Stomach smooth muscle (tissue), 2 donors: ENCODE data around the gene ZNF33A.
"Not testable (repeated sequence)": the region's sequence is repeated elsewhere in the genome, so short reads cannot be mapped to it uniquely, and the experiment has no call there.

Experiments used
- H3K27ac ChIP-seq: one replicate; pipeline ENCODE4 v1.7.0; 2013; ENCODE audit warnings: mild to moderate bottlenecking, low read length, inconsistent platforms
- H3K27me3 ChIP-seq, 2 donors: one replicate each; pipeline ENCODE4 v1.7.0; 2013; ENCODE audit warnings: low read length in 2 of 2; ENCODE audit not compliant: insufficient read depth in 2 of 2, control insufficient read depth in 1 of 2
- H3K36me3 ChIP-seq, 2 donors: one replicate each; pipeline ENCODE4 v1.7.0; 2013; ENCODE audit warnings: low read length in 2 of 2; ENCODE audit not compliant: control insufficient read depth in 2 of 2, insufficient read depth in 2 of 2
- H3K4me1 ChIP-seq: one replicate; pipeline ENCODE4 v1.7.0; 2013; ENCODE audit warnings: low read length; ENCODE audit not compliant: control insufficient read depth, insufficient read depth
- H3K4me3 ChIP-seq, 2 donors: one replicate each; pipeline ENCODE4 v1.7.0; 2013; ENCODE audit warnings: low read length in 2 of 2
- H3K9ac ChIP-seq, 2 donors: one replicate each; pipeline ENCODE4 v1.7.0; 2013; ENCODE audit warnings: low read length in 2 of 2, mild to moderate bottlenecking in 1 of 2
- H3K9me3 ChIP-seq, 2 donors: one replicate each; pipeline ENCODE4 v1.7.0; 2013; ENCODE audit warnings: low read length in 2 of 2; ENCODE audit not compliant: control insufficient read depth in 2 of 2
- donor health status: healthy.
- donor health status: Pancreatic carcinoma.

ZNF33A gene

DNA sequence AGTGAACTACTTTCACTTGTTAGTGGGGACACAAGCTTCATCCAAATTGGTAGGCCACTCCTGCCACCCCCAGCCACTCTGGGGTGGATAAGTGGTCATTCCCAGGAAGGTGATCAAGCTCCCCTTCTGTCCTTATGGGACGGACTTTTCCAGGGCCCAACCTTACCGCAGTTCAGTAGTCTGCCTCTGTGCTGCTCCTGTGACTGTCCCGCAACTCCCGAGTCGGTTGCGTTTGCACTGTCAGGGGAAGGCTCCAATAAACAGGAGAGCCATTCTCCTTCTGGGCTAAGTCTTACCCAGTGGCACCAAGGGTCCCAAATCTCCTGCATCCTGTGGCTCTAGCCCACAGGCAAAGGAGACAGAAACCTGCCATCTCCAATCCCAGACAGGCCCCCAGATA, 7.4 kb upstream of the ZNF33A start:
- no peaks in the 10 kb centered on the region for H3K36me3 ChIP-seq
- H3K9ac ChIP-seq = no peak overlapping the region
- no peak overlapping the region for H3K27ac ChIP-seq
- H3K4me1 ChIP-seq = no peaks in the 10 kb centered on the region
- no peaks in the 10 kb centered on the region for H3K9me3 ChIP-seq
- H3K4me3 ChIP-seq = no peak overlapping the region
- H3K27me3 ChIP-seq = no peaks in the 10 kb centered on the region

DNA sequence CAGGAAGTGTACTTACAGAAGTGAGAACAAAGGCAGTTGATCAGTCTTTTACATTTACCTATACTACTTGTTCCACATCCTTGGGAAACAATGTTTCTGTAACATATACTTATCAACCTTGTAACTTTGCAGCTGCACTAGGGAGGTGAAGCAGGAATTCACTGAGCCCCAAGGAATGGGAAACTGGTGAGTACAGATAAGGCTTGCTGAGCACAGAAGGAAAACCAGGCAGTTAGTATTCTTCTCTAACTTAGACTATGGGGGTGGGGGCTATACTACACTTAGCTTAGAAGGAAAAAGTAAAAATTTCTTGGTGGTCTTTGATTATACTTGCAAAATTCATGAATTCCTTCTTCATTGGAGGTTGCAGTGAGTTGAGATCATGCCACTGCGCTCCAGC, 6.9 kb upstream of the ZNF33A start:
- Histone ChIP-seq H3K27me3 (no peaks in the 10 kb centered on the region), H3K9ac (no peak overlapping the region), H3K9me3 (no peaks in the 10 kb centered on the region), H3K4me1 (no peaks in the 10 kb centered on the region), H3K36me3 (no peaks in the 10 kb centered on the region), H3K4me3 (no peak overlapping the region), H3K27ac (no peak overlapping the region)

DNA sequence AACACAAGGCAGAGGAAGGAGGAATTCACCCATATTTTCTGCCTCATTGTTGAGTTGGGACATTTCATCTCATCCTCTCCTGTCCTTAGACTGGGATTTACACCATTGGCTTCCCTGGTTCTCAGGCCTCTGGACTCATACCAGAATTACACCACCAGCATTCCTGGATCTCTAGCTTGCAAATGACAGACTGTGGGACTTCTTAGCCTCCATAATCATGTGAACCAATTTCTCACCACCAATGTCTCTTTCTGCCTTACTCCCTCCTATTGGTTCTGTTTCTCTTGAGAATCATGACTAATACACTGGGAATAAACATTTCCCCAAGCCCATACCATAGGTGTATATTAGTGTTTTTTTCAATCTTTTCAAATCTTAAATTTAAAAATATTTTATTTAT, 2.9 kb upstream of the ZNF33A start:
- no peak overlapping the region for H3K4me3 ChIP-seq
- no peak overlapping the region for H3K27ac ChIP-seq
- no peaks in the 10 kb centered on the region for H3K36me3 ChIP-seq
- no peaks in the 10 kb centered on the region for H3K27me3 ChIP-seq
- peaks cover 2% of the 10 kb centered on the region for H3K4me1 ChIP-seq
- H3K9me3 ChIP-seq = no peaks in the 10 kb centered on the region
- no peak overlapping the region for H3K9ac ChIP-seq

DNA sequence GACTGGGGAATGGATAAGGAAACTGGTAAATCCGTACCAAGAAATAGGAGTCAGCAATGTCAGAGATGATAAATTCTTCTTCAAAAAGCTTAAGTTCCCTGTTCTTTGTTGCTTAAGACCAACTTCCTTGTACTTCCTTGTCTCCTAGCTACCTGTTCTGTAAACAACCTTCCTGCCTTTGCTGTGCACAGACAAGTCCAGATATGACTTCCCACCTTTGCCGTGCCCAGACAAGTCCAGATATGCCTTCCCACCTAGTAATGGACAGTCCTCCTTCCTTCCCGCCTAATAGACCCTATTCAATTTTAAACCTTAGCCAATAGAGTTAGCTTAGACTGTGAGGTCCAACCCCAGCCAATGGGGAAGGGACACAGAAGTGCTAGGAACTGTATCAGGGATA, 2.5 kb upstream of the ZNF33A start:
- Histone ChIP-seq H3K27ac (no peak overlapping the region), H3K4me3 (no peak overlapping the region), H3K9ac (no peak overlapping the region), H3K9me3 (no peaks in the 10 kb centered on the region), H3K4me1 (peaks cover 2% of the 10 kb centered on the region), H3K36me3 (no peaks in the 10 kb centered on the region), H3K27me3 (no peaks in the 10 kb centered on the region)

DNA sequence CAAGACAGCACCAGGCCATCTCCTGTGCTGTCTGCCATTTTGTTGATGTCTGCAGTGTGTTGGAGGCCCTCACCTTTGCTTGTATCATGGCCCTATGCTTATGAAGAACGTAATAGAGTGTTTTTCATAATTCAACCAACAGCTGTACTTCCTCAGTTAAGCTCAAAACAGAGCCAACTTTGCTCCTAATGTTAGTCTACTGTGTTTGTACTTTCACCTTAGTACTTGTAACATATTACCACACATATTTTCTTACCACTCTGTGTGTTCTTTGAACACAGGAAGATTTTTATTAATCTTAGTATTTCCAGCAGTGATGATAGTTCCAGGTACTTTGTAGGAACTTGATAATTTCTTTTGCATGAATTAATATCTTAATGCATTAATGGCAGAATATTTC, 5.9 kb downstream of the ZNF33A start:
- Histone ChIP-seq H3K27ac (no peak overlapping the region), H3K9me3 (no peaks in the 10 kb centered on the region), H3K4me3 (no peak overlapping the region), H3K36me3 (peaks cover 15 to 22% of the 10 kb centered on the region in 2 donors), H3K27me3 (no peaks in the 10 kb centered on the region), H3K4me1 (no peaks in the 10 kb centered on the region), H3K9ac (no peak overlapping the region)

DNA sequence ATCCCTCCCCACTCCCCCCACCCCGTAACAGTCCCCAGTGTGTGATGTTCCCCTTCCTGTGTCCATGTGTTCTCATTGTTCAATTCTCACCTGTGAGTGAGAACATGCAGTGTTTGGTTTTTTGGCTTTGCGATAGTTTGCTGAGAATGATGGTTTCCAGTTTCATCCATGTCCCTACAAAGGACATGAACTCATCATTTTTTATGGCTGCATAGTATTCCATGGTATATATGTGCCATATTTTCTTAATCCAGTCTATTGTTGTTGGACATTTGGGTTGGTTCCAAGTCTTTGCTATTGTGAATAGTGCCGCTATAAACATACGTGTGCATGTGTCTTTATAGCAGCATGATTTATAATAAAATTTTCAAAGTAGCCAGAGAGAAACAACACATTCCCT, 8.6 kb downstream of the ZNF33A start:
- H3K9me3 ChIP-seq, H3K4me1 ChIP-seq, H3K9ac ChIP-seq, H3K4me3 ChIP-seq, H3K27ac ChIP-seq, H3K27me3 ChIP-seq: not testable (repeated sequence)
- H3K36me3 ChIP-seq = peaks cover 18 to 23% of the 10 kb centered on the region in 2 donors

DNA sequence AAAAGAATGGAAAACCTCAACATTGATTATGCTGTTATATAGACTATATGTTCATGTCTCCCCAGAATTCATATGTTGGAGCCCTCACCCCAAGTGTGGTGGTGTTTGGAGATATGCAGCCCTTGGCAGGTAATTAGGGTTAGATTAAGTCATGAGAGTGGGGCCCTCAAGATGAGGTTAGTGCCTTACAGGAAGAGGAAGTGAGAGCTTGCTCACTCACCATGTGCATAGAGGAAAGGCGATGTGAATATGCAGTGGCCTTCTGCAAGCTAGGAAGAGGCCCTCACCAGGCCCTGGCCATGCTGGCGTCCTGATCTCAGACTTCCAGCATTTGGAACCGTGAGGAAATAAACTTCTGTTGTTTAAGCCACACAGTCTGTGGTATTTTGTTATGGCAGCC, 14.8 kb downstream of the ZNF33A start:
- Histone ChIP-seq H3K4me1 (no peaks in the 10 kb centered on the region), H3K36me3 (peaks cover 16 to 21% of the 10 kb centered on the region in 2 donors), H3K27ac (no peak overlapping the region), H3K9me3 (no peaks in the 10 kb centered on the region), H3K9ac (no peak overlapping the region), H3K27me3 (no peaks in the 10 kb centered on the region), H3K4me3 (no peak overlapping the region)

DNA sequence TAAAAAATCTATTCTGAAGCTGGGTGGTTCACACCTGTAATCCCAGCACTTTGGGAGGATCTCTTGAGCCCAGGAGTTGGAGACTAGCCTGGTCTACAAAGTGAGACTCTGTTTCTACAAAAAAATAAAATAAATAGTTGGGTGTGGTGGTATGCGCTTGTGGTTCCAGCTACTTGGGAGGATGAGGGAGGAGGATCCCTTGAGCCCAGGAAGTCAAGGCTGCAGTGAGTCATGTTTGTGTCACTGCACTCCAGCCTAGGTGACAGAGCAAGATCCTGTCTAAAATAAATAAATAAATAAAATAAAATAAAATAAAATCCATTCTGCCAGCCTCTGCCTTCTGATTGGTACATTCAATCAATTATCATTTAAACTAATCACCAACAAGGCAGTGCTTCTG, 17.5 kb downstream of the ZNF33A start:
- H3K9ac ChIP-seq = no peak overlapping the region
- peaks cover 14 to 23% of the 10 kb centered on the region in 2 donors for H3K36me3 ChIP-seq
- no peak overlapping the region for H3K4me3 ChIP-seq

DNA sequence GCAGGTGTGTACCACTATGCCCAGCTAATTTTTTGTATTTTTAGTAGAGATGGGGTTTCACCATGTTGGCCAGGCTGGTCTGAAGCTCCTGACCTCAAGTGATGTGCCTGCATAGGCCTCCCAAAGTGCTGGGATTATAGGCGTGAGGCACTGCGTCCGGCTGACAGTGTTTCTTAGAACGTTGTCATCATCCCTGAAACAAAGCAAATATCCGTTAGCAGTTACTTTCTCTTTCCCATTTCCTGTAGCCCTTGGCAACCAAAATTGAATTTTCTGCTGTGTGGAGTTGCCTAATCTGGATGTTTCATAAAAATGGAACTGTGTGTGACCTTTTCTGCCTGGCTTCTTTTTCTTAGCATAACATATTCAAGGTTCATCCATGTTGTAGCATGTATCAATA, 22.4 kb downstream of the ZNF33A start:
- Histone ChIP-seq H3K9me3 (no peaks in the 10 kb centered on the region), H3K4me3 (no peak overlapping the region), H3K4me1 (no peaks in the 10 kb centered on the region)

More for the DNA sequence above, 17.5 kb downstream of the ZNF33A start:
- no peaks in the 10 kb centered on the region for H3K9me3 ChIP-seq
- H3K27ac ChIP-seq = no peak overlapping the region
- no peaks in the 10 kb centered on the region for H3K27me3 ChIP-seq
- H3K4me1 ChIP-seq = no peaks in the 10 kb centered on the region

DNA sequence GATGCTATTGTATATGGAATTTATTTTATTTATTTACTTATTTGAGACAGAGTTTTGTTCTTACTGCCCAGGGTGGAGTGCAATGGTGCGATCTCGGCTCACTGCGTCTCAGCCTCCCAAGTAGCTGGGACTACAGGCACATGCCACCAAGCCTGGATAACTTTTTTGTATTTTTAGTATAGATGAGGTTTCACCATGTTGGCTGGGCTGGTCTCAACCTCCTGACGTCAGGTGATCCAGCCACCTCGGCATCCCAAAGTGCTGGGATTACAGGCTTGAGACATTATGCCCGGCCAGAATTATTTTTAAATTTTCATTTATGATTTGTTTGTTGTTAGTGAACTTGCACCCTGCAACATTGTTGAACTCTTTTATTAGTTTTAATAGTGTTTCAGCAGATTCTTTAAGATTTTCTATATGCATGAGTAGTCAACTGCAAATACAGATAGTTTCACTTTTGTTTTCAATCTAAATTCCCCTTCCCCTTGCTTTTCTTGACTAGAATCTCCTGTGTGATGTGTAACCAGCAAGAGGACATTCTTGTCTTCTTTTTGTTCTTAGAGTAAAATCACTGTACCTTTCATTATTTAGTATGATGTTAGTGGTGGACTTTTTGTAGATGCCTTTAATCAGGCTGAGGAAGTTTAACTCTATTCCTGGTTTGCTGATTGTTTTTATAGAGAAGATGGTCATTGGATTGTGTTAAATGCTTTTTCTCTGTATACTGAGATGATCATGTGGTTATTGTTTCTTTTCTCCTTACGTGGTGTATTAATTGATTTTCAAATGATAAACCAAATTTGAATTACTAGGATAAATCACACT, 27.8 kb downstream of the ZNF33A start:
- H3K36me3 ChIP-seq = peaks cover 3 to 8% of the 10 kb centered on the region in 2 donors
- H3K27ac ChIP-seq = no peak overlapping the region
- no peaks in the 10 kb centered on the region for H3K4me1 ChIP-seq
- no peak overlapping the region for H3K9ac ChIP-seq
- no peaks in the 10 kb centered on the region for H3K9me3 ChIP-seq
- H3K4me3 ChIP-seq = no peak overlapping the region
- H3K27me3 ChIP-seq = no peaks in the 10 kb centered on the region

More for the DNA sequence above, 22.4 kb downstream of the ZNF33A start:
- Histone ChIP-seq H3K27me3 (no peaks in the 10 kb centered on the region), H3K36me3 (peaks cover 8 to 14% of the 10 kb centered on the region in 2 donors), H3K9ac (no peak overlapping the region), H3K27ac (no peak overlapping the region)

DNA sequence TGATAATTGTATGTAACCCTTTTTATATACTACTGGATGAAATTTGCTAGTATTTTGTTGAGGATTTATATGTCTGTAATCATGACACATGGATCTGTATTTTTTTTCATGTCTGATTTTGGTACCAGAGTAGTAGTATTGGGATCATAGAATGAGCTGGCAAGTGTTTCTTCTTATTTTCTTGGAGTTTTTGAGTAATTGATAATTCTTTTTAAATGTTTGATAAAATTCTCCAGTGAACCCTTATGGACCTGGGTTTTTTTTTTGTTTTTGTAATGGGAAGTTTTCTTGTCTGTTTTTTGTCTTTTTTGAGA, 28.4 kb downstream of the ZNF33A start:
- Histone ChIP-seq H3K9ac (no peak overlapping the region), H3K36me3 (peaks cover 3 to 7% of the 10 kb centered on the region in 2 donors), H3K27me3 (no peaks in the 10 kb centered on the region), H3K4me1 (no peaks in the 10 kb centered on the region), H3K4me3 (no peak overlapping the region), H3K27ac (no peak overlapping the region), H3K9me3 (no peaks in the 10 kb centered on the region)
